Sigmoid colon (tissue), 7 donors: ENCODE data around the gene CARD8. TPM values are rescaled to one million over a fixed set of nuclear protein-coding genes. Genes with fewer than 3 reads are reported as not detected.
A peak's percentile ranks its signal among the peaks of the same experiment; 100 is the strongest.
"Not testable (repeated sequence)": the region's sequence is repeated elsewhere in the genome, so short reads cannot be mapped to it uniquely, and the experiment has no call there.

Experiments used
- DNase-seq: peaks from one replicate; pipeline ENCODE4 v3.0.0-alpha.2; 2019
- H3K27ac ChIP-seq, 4 donors: fragments of 200-600 bp; sonication (generic); one replicate each; pipeline ENCODE4 v1.5.1; 2016 to 2019; ENCODE audit warnings: mild to moderate bottlenecking in 1 of 4
- H3K27me3 ChIP-seq, 3 donors: fragments of 200-600 bp; sonication (generic); one replicate each; pipeline ENCODE4 v1.5.1; 2019; ENCODE audit warnings: mild to moderate bottlenecking in 1 of 3
- H3K36me3 ChIP-seq, 4 donors: fragments of 200-600 bp; sonication (generic); one replicate each; pipeline ENCODE4 v1.5.1; 2016 to 2019
- H3K4me1 ChIP-seq, 4 donors: fragments of 200-600 bp; sonication (generic); one replicate each; pipeline ENCODE4 v1.5.1; 2017 to 2019
- H3K4me3 ChIP-seq, 4 donors: fragments of 200-600 bp; sonication (generic); one replicate each; pipeline ENCODE4 v1.5.1; 2017 to 2019; ENCODE audit warnings: mild to moderate bottlenecking in 2 of 4, moderate library complexity in 1 of 4
- H3K9me3 ChIP-seq, 4 donors: fragments of 200-600 bp in 3 of 4; sonication (generic) in 3 of 4; one replicate each; pipeline versions ENCODE4 v1.5.1 to v1.6.1; 2013 to 2019
- EP300 ChIP-seq, 4 donors: sonication (generic); formaldehyde crosslinking; IDR thresholded peaks; one replicate each; pipeline ENCODE4 v1.6.1; 2017; ENCODE audit warnings: antibody characterized with exemption in 4 of 4
- POLR2A ChIP-seq, 2 donors: fragments of 450-650 bp; IDR thresholded peaks; one replicate each; pipeline ENCODE4 v1.6.1; 2016; ENCODE audit warnings: antibody characterized with exemption in 2 of 2, mild to moderate bottlenecking in 2 of 2, moderate library complexity in 2 of 2
- POLR2AphosphoS5 ChIP-seq, 4 donors: sonication (generic); formaldehyde crosslinking; IDR thresholded peaks; one replicate each; pipeline ENCODE4 v1.6.1; 2017; ENCODE audit warnings: antibody characterized with exemption in 4 of 4
- WGBS, 2 donors: extraction: QIAGEN DNeasy Blood & Tissue Kit; methylation state at CpG; one replicate each; pipeline ENCODE4 v1.1.7; 2013; 5-methylcytosine and 5-hydroxymethylcytosine counted together
- intact Hi-C: fragments of 100-400 bp; cut with DNase I; formaldehyde crosslinking; loops from one replicate; pipeline ENCODE4 v1.15.1; 2023
- polyA plus RNA-seq, 3 donors: library from polyadenylated mRNA; stranded (reverse); fragments of 200-250 nt; gene quantifications; one replicate each; pipeline ENCODE4 v1.2.3, GENCODE V29; 2013
- total RNA-seq, 4 donors: library from RNA; depleted of rRNA; stranded (reverse); fragments of >200 nt; gene quantifications; one replicate each; pipeline ENCODE4 v1.1.0, GENCODE V29; 2016
- TF ChIP-seq, protein P1 (sequence below), 4 experiments: fragments of 450-650 bp in 3 of 4; fragments of 200-600 bp in 1 of 4; IDR thresholded peaks; one replicate each; pipeline ENCODE4 v1.5.1; 2016 to 2019; ENCODE audit warnings: antibody characterized with exemption in 4 of 4, mild to moderate bottlenecking in 3 of 4, moderate library complexity in 2 of 4
- donor health status: healthy with polysubstance abuse.
- donor health status: Bipolar disorder and iron deficiency.
- donor health status: healthy.

The CARD8 gene
- total and polyA plus RNA-seq, 7 donors, result 6.0 to 37.7 (median 22.3) TPM

DNA sequence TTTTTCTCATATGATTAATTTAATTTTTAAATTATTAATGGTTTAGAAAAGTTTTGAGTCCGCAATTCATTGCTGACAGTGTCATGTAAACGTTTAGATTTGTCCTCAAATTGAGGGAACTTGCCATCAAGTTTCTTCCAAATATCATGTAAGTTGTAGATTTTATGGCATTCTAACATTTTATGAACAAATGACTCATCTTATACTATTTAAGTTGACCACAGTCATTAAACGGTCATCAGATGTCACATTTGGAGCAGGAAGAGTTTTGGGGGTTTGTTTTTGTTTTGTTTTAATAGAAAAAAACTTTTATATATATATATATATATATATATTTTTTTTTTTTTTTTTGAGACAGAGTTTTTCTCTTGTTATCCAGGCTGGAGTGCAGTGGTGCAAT is 18.5 kb upstream of the CARD8 start:
- peaks cover 0 to 15% (median 14%) of the 10 kb centered on the region in 4 donors for H3K4me1 ChIP-seq
- H3K27me3 ChIP-seq, result peaks cover 0 to 32% (median 22%) of the 10 kb centered on the region in 3 donors
- H3K4me3 ChIP-seq, result no peak overlapping the region
- H3K27ac ChIP-seq, result no peak overlapping the region
- DNase-seq, result no peak
- H3K9me3 ChIP-seq, result no peaks in the 10 kb centered on the region
- TF ChIP-seq, protein P1, sequence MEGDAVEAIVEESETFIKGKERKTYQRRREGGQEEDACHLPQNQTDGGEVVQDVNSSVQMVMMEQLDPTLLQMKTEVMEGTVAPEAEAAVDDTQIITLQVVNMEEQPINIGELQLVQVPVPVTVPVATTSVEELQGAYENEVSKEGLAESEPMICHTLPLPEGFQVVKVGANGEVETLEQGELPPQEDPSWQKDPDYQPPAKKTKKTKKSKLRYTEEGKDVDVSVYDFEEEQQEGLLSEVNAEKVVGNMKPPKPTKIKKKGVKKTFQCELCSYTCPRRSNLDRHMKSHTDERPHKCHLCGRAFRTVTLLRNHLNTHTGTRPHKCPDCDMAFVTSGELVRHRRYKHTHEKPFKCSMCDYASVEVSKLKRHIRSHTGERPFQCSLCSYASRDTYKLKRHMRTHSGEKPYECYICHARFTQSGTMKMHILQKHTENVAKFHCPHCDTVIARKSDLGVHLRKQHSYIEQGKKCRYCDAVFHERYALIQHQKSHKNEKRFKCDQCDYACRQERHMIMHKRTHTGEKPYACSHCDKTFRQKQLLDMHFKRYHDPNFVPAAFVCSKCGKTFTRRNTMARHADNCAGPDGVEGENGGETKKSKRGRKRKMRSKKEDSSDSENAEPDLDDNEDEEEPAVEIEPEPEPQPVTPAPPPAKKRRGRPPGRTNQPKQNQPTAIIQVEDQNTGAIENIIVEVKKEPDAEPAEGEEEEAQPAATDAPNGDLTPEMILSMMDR (IDR thresholded peaks at IDR 0.05), result no peak
- TF ChIP-seq POLR2AphosphoS5 (IDR thresholded peaks at IDR 0.05) (no peak), POLR2A (IDR thresholded peaks at IDR 0.05) (no peak), EP300 (IDR thresholded peaks at IDR 0.05) (no peak)
- no peaks in the 10 kb centered on the region for H3K36me3 ChIP-seq
- intact Hi-C loops, result no loop called here
- 43 to 70% methylated on average over 3 of the region's 3 CpGs for WGBS, 2 donors

DNA sequence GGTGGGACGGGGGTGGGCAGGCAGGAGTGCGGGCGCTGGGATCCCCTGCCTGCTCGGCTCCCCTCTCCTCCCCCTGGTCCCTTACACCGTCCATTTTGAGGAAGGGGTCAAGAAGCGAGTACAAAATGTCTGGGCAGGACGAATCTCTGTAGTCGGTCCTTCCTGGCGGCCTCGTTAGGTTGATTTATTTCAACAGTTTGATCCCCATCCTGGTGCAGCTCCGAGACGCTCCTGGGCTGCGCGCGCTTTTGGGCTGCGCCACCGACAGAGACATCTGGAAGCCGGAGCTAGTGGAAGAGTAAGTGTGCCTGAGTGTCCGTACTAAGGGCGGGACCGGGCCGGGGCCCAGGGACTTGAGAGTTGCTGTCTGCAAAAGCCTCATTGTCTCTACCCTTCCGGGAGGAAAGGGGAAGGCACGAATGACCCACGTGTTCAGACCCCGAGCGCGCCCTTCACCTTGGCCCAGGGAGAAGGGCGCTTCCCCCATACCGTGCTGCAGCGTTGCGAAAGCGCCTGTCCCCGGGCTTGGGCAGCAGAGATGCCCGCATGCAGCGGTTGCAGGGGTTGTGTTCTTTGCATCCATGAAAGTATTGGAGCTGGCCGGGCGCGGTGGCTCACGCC is 15.9 kb upstream of the CARD8 start:
- Histone ChIP-seq H3K4me1 (peaks cover 0 to 15% (median 14%) of the 10 kb centered on the region in 4 donors), H3K9me3 (no peaks in the 10 kb centered on the region), H3K27ac (no peak overlapping the region), H3K27me3 (peaks cover 0 to 39% (median 22%) of the 10 kb centered on the region in 3 donors), H3K4me3 (peak overlapping the region; percentile 3 to 44 (median 38)), H3K36me3 (no peaks in the 10 kb centered on the region)
- intact Hi-C loops, result no loop called here
- 5 to 6% methylated on average over 40 of the region's 40 CpGs for WGBS, 2 donors
- DNase-seq, result no peak
- TF ChIP-seq POLR2A (IDR thresholded peaks at IDR 0.05), result no peak
- TF ChIP-seq EP300 (IDR thresholded peaks at IDR 0.05), result no peak
- TF ChIP-seq POLR2AphosphoS5 (IDR thresholded peaks at IDR 0.05), result no peak
- TF ChIP-seq, protein P1 (IDR thresholded peaks at IDR 0.05), result no peak

DNA sequence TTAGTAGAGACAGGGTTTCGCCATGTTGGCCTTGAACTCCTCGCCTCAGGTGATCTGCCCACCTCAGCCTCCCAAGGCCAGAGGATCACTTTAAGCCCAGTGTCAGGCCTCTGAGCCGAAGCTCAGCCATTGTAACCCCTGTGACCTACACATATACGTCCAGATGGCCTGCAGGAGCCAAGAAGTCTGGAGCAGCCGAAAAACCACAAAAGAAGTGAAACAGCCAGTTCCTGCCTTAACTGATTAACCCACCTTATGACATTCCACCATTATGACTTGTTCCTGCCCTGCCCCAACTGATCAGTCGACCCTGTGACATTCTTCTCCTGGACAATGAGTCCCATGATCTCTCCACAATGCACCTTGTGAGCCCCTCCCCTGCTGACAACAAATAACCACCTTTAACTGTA is 13.9 kb upstream of the CARD8 start:
- H3K9me3 ChIP-seq, H3K4me3 ChIP-seq, H3K27ac ChIP-seq, DNase-seq, H3K36me3 ChIP-seq, intact Hi-C loops: not testable (repeated sequence)
- WGBS, 2 donors, result 71 to 83% methylated on average over 6 of the region's 6 CpGs
- H3K4me1 ChIP-seq, result peaks cover 0 to 15% (median 14%) of the 10 kb centered on the region in 4 donors
- H3K27me3 ChIP-seq, result peaks cover 0 to 50% (median 22%) of the 10 kb centered on the region in 3 donors

DNA sequence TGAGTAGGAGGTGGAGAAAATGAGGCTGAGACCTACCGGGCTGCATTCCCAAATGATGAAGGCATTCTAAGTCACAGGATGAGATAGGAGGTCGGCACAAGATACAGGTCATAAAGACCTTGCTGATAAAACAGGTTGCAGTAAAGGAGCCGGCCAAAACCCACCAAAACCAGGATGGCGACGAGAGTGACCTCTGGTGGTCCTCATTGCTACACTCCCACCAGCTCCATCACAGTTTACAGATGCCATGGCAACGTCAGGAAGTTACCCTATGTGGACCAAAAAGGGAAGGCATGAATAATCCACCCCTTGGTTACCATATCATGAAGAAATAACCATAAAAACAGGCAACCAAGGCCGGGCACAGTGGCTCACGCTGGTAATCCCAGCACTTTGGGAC is 9.6 kb upstream of the CARD8 start:
- H3K36me3 ChIP-seq, H3K27ac ChIP-seq, H3K4me1 ChIP-seq, H3K9me3 ChIP-seq, H3K4me3 ChIP-seq, DNase-seq, intact Hi-C loops: not testable (repeated sequence)
- H3K27me3 ChIP-seq, result peaks cover 0 to 29% (median 7%) of the 10 kb centered on the region in 3 donors
- 37 to 48% methylated on average over 8 of the region's 8 CpGs for WGBS, 2 donors

DNA sequence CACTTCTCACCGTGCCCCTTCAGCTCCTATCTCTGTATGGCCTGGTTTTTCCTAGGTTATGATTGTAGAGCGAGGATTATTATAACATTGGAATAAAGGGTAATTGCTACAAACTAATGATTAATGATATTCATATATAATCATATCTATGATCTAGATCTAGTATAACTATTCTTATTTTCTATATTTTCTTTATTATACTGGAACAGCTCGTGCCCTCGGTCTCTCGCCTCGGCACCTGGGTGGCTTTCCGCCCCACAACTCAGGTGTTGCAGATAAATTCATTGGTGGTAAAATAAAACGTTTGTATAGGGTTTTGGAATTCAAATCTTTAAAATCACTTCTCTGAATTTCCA is 4.6 kb upstream of the CARD8 start:
- Histone ChIP-seq H3K27ac (peak overlapping the region; percentile 68 to 81 (median 79)), H3K4me3 (peak overlapping the region in 3 of 4 donors; percentile 44 to 61 (median 53))
- 12 to 42% methylated on average over 8 of the region's 8 CpGs for WGBS, 2 donors
- intact Hi-C loops, result loop anchor here (5.0 kb wide), 2 partner anchors 58 to 88 kb away; partner anchors contain the start of genes LIG1 and ZSWIM9
- H3K4me1 ChIP-seq, H3K9me3 ChIP-seq, DNase-seq, H3K36me3 ChIP-seq, H3K27me3 ChIP-seq: not testable (repeated sequence)

DNA sequence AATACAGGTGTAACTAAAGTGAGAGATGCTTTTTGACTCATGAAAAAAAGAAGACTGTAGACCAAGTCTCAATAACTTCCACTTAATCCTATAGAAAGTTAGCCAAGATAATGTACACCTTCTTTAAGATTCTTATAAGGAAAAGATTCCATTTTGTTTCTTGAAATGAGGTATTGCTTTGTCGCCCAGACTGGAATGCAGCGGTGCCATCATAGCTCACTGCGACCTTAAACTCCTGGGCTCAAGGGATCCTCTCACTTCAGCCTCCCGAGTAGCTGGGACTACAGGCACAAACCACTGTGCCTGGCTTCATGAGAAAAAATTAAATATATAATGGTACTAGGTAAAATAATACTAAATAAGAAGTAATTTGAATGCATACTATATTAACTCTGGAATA is 3.3 kb upstream of the CARD8 start:
- H3K4me1 ChIP-seq, result peaks cover 0 to 17% (median 14%) of the 10 kb centered on the region in 4 donors
- H3K27ac ChIP-seq, result peak overlapping the region in 1 of 4 donors; percentile 77
- not testable (repeated sequence) for DNase-seq, H3K36me3 ChIP-seq, H3K27me3 ChIP-seq, H3K4me3 ChIP-seq, H3K9me3 ChIP-seq
- WGBS, 2 donors, result 63 to 74% methylated on average over 4 of the region's 4 CpGs
- intact Hi-C loops, result loop anchor here (5.0 kb wide), 1 partner anchor 152 kb away; no protein-coding TSS in a partner anchor

DNA sequence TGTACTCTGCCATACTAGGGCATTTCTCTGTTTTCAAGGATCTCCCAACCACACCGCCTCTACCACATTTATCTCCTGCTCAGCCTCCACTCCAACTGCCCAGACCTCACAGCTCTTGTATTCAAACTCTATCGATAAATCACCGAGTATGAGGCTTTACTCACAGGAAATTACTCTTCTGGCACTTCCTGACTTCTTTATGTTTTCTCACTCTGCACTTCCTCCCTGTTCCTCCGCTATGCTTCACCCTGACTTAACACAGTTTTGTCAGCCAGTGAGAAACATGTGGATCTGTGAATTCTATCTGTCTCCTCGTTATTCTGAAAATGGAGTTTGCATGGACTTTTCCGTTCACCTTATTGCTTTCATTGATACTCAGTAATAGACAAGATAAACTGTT is 2.6 kb upstream of the CARD8 start:
- WGBS, 2 donors, result 35 to 79% methylated on average over 6 of the region's 6 CpGs
- no peaks in the 10 kb centered on the region for H3K27me3 ChIP-seq
- no peak for DNase-seq
- peaks cover 0 to 24% (median 16%) of the 10 kb centered on the region in 4 donors for H3K4me1 ChIP-seq
- H3K36me3 ChIP-seq, result no peaks in the 10 kb centered on the region
- TF ChIP-seq POLR2A (IDR thresholded peaks at IDR 0.05) (no peak), POLR2AphosphoS5 (IDR thresholded peaks at IDR 0.05) (no peak), EP300 (IDR thresholded peaks at IDR 0.05) (no peak)
- TF ChIP-seq, protein P1 (IDR thresholded peaks at IDR 0.05), result no peak
- intact Hi-C loops, result loop anchor here (5.0 kb wide), 1 partner anchor 151 kb away; no protein-coding TSS in a partner anchor
- H3K27ac ChIP-seq, result no peak overlapping the region
- no peak overlapping the region for H3K4me3 ChIP-seq
- H3K9me3 ChIP-seq, result no peaks in the 10 kb centered on the region
